Measurements from ENCODE around the gene PAN3. TPM values are rescaled to one million over a fixed set of nuclear protein-coding genes. Genes with fewer than 3 reads are reported as not detected.

PAN3 gene
- total RNA-seq, 2 experiments from 2014 or later: 37.7 to 40.1 TPM

DNA sequence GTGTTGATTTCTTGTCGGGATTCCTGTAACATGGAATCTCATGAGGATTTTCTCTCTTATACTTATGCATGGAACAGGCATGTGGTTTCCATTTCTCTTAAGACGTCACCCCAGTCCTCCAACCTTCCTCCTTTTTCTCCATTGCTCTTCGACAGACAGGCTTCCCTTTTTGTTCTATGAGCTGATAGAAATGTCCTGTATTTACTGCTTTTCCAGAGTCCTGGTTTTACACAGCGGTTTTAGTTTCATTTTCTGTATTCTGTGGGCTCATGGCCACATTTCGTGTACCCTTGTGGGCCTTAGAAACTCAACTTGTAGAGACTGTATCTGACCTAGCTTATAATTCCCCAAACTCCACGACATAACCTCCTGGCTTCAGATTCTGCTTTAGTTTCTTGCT is 113.1 kb downstream of the PAN3 start:
- DNase-seq: no peak
- ChIA-PET CTCF (no interaction called here), POLR2A (no interaction called here)
- H3K27me3 Mint-ChIP-seq: no peaks in the 10 kb centered on the region
- no peak overlapping the region for H3K27ac Mint-ChIP-seq
- H3K36me3 Mint-ChIP-seq (ENCODE audit: low read depth): peaks cover 53% of the 10 kb centered on the region
- no peak overlapping the region for H3K4me3 Mint-ChIP-seq
- H3K4me1 Mint-ChIP-seq: peaks cover 21% of the 10 kb centered on the region
- H3K9me3 Mint-ChIP-seq: no peaks in the 10 kb centered on the region

DNA sequence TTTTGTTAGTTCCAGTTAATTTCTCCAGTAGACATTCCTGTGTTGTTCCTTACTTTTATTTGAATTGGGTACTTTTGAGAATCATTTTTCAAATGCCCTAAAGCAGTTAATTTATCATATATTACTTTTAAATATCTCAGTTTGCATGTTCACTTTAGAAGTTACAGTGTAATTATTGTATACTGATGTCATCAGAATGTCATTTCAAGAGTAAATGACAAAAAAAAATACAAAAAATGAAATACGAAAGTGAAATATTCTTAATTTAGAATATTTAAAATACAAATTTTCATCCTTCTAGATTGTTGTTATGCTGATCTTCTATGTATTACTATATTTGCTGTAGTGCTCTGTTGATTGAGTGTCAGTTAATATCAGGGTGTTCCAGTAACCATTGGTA is 114.2 kb downstream of the PAN3 start:
- DNase-seq: no peak
- Mint-ChIP-seq H3K27ac (no peak overlapping the region), H3K9me3 (no peaks in the 10 kb centered on the region), H3K36me3 (ENCODE audit: low read depth) (peaks cover 52% of the 10 kb centered on the region), H3K4me1 (peaks cover 21% of the 10 kb centered on the region), H3K27me3 (no peaks in the 10 kb centered on the region), H3K4me3 (no peak overlapping the region)
- POLR2A ChIA-PET: no interaction called here
- CTCF ChIA-PET: no interaction called here

DNA sequence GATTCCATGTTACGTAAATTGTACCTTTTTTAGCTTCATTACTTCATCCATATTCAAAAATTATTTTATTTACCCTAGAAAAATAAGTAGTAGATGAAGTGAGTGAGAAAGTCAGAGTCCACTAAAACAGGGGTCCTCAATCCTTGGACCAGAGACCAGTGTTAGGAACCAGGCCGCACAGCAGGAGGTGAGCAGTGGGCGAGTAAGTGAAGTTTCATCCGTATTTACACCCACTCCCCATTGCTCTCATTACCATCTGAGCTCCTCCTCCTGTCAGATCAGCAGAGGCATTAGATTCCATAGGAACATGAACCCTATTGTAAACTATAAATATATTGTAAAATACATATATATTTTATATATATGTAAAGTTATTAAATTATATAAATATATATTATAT is 119.0 kb downstream of the PAN3 start:
- Mint-ChIP-seq H3K9me3 (no peaks in the 10 kb centered on the region), H3K4me3 (no peak overlapping the region), H3K4me1 (no peaks in the 10 kb centered on the region), H3K27ac (no peak overlapping the region), H3K36me3 (ENCODE audit: low read depth) (peaks cover 35% of the 10 kb centered on the region), H3K27me3 (no peaks in the 10 kb centered on the region)
- CTCF ChIA-PET: no interaction called here
- no peak for DNase-seq
- POLR2A ChIA-PET: no interaction called here

DNA sequence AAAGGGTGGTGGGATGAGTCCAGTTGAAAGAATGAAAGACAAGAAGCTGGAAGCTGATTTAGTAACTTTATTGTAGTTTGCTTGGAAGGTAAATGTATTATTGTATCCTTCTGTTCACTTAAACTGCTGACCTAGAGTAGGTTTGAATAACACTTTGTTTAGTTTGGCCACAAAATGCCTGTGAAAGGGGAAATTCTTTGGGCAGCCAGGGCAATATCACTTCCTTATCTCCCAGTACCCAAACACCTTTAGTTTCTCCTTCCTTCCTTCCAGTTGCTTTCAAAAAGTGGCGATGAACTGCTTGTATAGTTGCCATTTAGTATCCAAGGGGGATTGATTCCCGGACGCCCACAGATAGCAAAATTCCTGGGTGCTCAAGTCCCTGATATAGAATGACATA is 120.1 kb downstream of the PAN3 start:
- Mint-ChIP-seq H3K4me1 (no peaks in the 10 kb centered on the region), H3K27me3 (no peaks in the 10 kb centered on the region), H3K4me3 (no peak overlapping the region), H3K36me3 (ENCODE audit: low read depth) (peaks cover 44% of the 10 kb centered on the region), H3K27ac (no peak overlapping the region), H3K9me3 (peaks cover 2% of the 10 kb centered on the region)
- ChIA-PET CTCF (no interaction called here), POLR2A (no interaction called here)
- no peak for DNase-seq

DNA sequence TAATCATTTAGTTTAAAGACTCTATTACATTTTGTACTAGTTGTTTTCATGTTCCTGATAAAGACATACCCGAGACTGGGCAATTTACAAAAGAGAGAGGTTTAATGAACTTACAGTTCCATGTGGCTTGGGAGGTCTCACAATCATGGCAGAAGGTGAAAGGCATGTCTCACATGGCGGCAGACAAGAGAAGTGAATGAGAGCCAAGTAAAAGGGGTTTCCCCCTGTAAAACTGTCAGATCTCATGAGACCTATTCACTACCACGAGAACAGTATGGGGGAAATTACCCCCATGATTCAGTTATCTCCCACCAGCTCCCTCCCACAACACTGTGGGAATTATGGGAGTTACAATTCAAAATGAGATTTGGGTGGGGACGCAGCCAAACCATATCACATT is 129.2 kb downstream of the PAN3 start:
- Mint-ChIP-seq H3K27ac (no peak overlapping the region), H3K9me3 (peaks cover 3% of the 10 kb centered on the region), H3K4me1 (peaks cover 11% of the 10 kb centered on the region), H3K27me3 (no peaks in the 10 kb centered on the region), H3K4me3 (no peak overlapping the region), H3K36me3 (ENCODE audit: low read depth) (peaks cover 59% of the 10 kb centered on the region)
- ChIA-PET POLR2A (interaction anchor here (2.3 kb wide), 1 partner anchor 128 kb away, joined by 5 read pairs; no protein-coding TSS in a partner anchor), CTCF (no interaction called here)
- no peak for DNase-seq

DNA sequence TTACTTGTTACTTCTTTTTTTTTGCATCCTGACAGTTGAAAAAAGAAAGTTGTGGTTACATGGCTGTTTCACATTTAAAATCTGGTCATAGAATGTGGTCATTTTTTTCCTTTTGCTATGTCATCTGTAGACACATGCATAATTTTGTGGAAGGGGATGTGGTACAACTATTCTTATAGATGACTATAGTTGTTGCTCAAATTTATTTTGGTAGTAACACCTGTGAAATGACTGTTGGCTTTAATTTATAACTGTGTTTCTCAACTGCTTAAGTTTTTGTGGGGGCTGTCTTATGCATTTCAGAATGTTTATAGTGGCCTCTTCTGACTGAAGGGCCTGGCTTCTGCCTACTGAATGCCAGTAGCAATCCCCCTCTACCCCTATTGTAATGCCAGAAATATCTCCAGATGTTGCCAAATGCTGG is 130.5 kb downstream of the PAN3 start:
- H3K36me3 Mint-ChIP-seq (ENCODE audit: low read depth): peaks cover 50% of the 10 kb centered on the region
- POLR2A ChIA-PET: no interaction called here
- no peak for DNase-seq
- H3K27ac Mint-ChIP-seq: no peak overlapping the region
- peaks cover 11% of the 10 kb centered on the region for H3K4me1 Mint-ChIP-seq
- H3K4me3 Mint-ChIP-seq: no peak overlapping the region
- peaks cover 2% of the 10 kb centered on the region for H3K9me3 Mint-ChIP-seq
- CTCF ChIA-PET: no interaction called here
- no peaks in the 10 kb centered on the region for H3K27me3 Mint-ChIP-seq

DNA sequence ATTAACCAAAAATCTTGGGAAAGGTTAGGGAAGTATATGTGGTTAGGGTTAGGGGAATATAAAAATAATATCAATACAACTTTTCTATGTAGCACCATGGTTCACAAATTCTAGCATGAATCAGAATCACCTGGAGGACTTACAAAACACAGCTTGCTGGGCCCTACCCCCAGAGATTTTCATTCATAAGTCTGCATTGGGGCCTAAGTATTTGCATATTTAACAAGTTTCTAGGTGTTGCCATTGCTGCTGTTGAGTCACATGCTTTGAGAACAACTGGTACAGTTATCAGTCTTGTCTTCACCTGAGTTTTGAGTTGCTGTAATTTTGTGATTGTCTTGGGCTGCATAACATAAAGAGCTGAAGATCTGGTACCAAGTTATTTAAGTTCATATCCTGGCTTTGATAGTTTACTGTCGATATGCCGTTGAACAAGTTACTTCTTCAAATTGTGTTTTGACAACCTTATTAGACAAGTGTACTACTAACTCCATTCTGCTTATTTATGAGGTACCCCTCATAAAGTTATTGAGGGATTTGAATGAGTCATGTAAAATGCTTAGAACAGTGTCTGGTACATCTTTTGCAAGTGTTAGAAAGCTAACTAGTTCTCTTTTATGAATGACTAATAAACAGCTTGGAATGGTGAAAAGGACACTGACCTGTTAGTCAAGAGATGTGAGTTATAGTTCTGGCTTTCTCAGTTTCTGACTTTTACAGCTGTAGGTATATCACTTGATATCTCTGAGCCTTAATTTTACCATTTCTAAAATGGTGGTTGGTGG is 132.9 kb downstream of the PAN3 start:
- Mint-ChIP-seq H3K4me1 (peaks cover 11% of the 10 kb centered on the region), H3K36me3 (ENCODE audit: low read depth) (peaks cover 60% of the 10 kb centered on the region), H3K4me3 (no peak overlapping the region), H3K27ac (no peak overlapping the region), H3K9me3 (peaks cover 2% of the 10 kb centered on the region), H3K27me3 (no peaks in the 10 kb centered on the region)
- DNase-seq: no peak
- ChIA-PET POLR2A (no interaction called here), CTCF (no interaction called here)

DNA sequence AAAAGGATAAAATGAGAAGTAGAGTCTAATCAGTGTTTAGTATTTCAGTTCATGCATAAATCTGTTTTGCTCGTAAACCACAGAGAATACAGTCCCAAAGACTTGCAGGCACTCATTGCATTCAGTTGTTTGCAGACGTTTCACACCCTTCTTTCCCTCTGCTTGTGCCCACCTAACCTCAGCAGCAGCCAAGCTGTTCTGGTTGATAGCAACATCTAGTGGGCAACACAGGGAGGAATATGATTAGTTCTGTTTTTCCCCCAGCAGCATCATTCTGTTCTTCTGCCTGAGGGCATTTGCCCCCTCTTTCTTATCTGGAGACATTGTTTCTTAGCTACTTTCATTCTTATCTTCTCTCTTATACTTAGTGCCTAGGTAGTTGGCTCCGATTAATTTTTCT is 135.6 kb downstream of the PAN3 start:
- ChIA-PET CTCF (no interaction called here), POLR2A (no interaction called here)
- H3K9me3 Mint-ChIP-seq: no peaks in the 10 kb centered on the region

DNA sequence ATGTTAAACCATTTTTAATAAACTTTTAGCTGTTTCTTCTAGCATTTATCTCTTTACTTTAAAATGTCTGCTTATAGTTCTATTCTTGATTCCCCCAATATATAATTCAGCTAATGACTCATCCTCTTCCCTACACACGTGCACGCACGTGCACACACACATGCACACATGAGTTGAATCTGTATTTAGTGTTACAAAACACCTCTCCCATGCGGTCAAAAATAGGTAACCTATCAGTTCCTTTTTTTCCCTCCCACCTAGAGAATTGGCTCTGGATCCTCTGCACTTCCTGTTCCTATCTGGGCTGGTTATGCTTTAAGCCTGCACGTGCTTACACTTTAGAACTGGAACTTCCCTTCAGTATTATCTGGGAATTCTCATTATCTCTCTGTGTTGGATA is 144.1 kb downstream of the PAN3 start:
- Mint-ChIP-seq H3K27me3 (no peaks in the 10 kb centered on the region), H3K4me3 (no peak overlapping the region), H3K4me1 (peaks cover 11% of the 10 kb centered on the region), H3K36me3 (ENCODE audit: low read depth) (peaks cover 56% of the 10 kb centered on the region), H3K27ac (no peak overlapping the region), H3K9me3 (no peaks in the 10 kb centered on the region)
- no peak for DNase-seq
- POLR2A ChIA-PET: no interaction called here
- CTCF ChIA-PET: no interaction called here

More for the DNA sequence above, 135.6 kb downstream of the PAN3 start:
- Mint-ChIP-seq H3K36me3 (ENCODE audit: low read depth) (peaks cover 44% of the 10 kb centered on the region), H3K27me3 (no peaks in the 10 kb centered on the region), H3K4me1 (peaks cover 3% of the 10 kb centered on the region), H3K27ac (no peak overlapping the region), H3K4me3 (no peak overlapping the region)
- no peak for DNase-seq

DNA sequence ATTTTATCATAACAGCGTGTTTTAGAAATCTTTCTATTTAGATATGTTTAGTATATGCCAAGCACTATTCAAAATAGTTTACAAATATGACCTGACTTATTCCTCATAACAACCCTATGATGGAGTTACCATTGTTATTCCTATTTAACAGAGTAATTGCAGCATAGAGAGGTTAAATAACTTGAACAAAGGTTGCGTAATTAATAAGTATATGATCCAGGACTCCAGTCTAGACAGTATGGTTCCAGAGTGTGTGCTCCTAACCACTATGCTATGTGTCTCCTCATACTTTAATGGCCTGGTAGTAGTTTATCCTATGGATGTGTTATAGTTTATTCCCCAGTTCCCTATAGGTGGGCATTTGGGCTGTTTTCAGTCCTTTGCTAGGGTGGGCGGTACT is 145.3 kb downstream of the PAN3 start:
- Mint-ChIP-seq H3K9me3 (no peaks in the 10 kb centered on the region), H3K4me3 (no peak overlapping the region), H3K4me1 (peaks cover 11% of the 10 kb centered on the region), H3K27me3 (no peaks in the 10 kb centered on the region), H3K27ac (no peak overlapping the region), H3K36me3 (ENCODE audit: low read depth) (peaks cover 62% of the 10 kb centered on the region)
- ChIA-PET CTCF (no interaction called here), POLR2A (no interaction called here)
- no peak for DNase-seq

DNA sequence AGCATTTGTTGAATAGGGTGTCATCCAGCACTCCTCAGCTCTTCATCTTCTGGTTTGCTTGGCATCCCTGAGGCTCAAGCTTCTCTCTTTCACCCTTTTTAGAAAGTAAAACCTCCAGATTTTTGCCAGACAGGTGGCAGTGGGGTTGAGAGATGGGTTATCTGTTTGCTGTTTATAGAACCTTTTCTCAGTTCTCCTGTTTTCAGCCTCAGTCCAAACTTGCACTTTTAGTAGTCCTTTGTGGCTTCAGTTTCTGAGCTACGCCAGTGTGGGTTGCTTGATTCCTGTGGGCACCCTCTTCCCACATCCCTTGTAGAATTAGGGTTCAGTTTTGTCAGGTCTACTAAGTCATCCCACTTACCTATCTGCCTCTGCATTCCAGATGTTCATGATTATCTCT is 147.9 kb downstream of the PAN3 start:
- no peaks in the 10 kb centered on the region for H3K9me3 Mint-ChIP-seq
- H3K36me3 Mint-ChIP-seq (ENCODE audit: low read depth): peaks cover 49% of the 10 kb centered on the region
- ChIA-PET POLR2A (no interaction called here), CTCF (no interaction called here)
- H3K27me3 Mint-ChIP-seq: no peaks in the 10 kb centered on the region
- H3K4me1 Mint-ChIP-seq: peaks cover 10% of the 10 kb centered on the region
- no peak overlapping the region for H3K27ac Mint-ChIP-seq
- H3K4me3 Mint-ChIP-seq: no peak overlapping the region
- DNase-seq: no peak

DNA sequence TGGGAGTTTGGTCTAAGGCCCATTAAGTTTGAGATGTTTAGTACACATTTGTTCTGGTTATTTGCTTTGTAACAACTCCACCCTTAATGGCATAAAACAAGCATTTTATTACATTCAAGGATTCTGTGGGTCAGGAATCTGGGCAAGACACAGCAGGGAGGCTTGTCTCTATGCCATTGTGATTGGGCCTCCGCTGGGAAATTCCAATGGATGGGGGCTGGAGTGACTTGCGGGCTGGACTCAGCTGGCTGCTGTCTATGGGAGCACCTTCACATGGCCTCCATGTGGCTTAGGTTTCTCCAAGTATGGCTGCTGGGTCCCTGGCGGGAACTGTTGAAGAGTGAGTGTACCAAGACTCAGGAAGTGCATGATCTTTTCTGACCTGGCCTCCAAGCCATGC is 159.0 kb downstream of the PAN3 start:
- ChIA-PET POLR2A (no interaction called here), CTCF (no interaction called here)
- H3K4me1 Mint-ChIP-seq: peaks cover 8% of the 10 kb centered on the region
- no peak overlapping the region for H3K4me3 Mint-ChIP-seq
- DNase-seq: no peak
- H3K27me3 Mint-ChIP-seq: no peaks in the 10 kb centered on the region
- H3K27ac Mint-ChIP-seq: no peak overlapping the region
- peaks cover 19% of the 10 kb centered on the region for H3K36me3 Mint-ChIP-seq (ENCODE audit: low read depth)
- H3K9me3 Mint-ChIP-seq: no peaks in the 10 kb centered on the region

DNA sequence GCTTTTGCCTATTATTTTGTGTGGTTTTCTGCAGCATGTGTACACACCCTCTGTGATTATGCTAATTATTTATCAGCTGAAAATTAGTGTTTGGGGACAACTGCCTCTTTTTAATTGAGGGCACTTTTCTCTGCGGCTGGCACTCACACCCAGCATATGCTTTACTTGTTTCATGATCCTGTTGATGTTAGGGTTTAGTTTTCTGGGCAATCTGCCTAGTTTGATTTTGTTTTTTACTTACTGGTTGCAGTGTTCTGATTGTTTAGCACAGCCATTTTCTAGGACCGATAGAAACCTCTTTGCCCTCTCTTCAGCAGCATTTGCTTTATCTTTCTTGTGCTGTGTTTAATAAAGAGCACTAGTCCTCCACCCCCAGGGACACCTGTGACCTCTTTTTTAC is 161.6 kb downstream of the PAN3 start:
- peaks cover 10% of the 10 kb centered on the region for H3K4me1 Mint-ChIP-seq
- POLR2A ChIA-PET: no interaction called here

DNA sequence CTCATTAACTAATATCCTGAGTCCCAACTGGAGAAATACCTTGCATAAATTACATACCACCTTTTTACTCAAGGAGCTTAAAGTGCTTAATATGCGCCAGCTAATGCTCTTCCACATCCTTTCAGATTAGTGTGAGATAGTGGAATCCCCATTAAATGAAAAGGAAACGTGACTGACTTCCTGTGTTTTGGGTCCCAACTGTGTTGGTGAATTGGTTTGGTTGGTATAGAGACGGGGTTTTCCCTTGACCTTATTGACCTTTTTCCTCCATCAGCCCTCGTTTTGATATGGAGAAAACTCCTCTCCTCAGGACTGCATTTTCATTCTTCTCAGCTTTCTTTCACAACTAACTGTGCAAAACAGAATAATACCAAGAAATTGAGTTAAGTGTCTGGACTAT is 163.5 kb downstream of the PAN3 start:
- no peaks in the 10 kb centered on the region for H3K9me3 Mint-ChIP-seq
- POLR2A ChIA-PET: no interaction called here
- peaks cover 10% of the 10 kb centered on the region for H3K4me1 Mint-ChIP-seq
- no peak overlapping the region for H3K27ac Mint-ChIP-seq
- CTCF ChIA-PET: no interaction called here
- H3K36me3 Mint-ChIP-seq (ENCODE audit: low read depth): no peaks in the 10 kb centered on the region
- DNase-seq: no peak
- H3K4me3 Mint-ChIP-seq: no peak overlapping the region
- no peaks in the 10 kb centered on the region for H3K27me3 Mint-ChIP-seq

More for the DNA sequence above, 161.6 kb downstream of the PAN3 start:
- Mint-ChIP-seq H3K36me3 (ENCODE audit: low read depth) (peaks cover 6% of the 10 kb centered on the region), H3K27ac (no peak overlapping the region), H3K9me3 (no peaks in the 10 kb centered on the region), H3K4me3 (no peak overlapping the region), H3K27me3 (no peaks in the 10 kb centered on the region)
- CTCF ChIA-PET: no interaction called here
- no peak for DNase-seq

All from activated CD4-positive, alpha-beta memory T cell treated with anti-CD3 and anti-CD28 coated beads, Interleukin-2, amount 10 ng/mL, durations not matched to agents 7 days and 5 days (primary cell).